ENCODE results near the gene CLSTN3. TPM values are rescaled to one million over a fixed set of nuclear protein-coding genes. Genes with fewer than 3 reads are reported as not detected.
A peak's percentile ranks its signal among the peaks of the same experiment; 100 is the strongest.

Gene CLSTN3
- total RNA-seq, 1 donor from 2014 or later = 14.8 TPM

DNA sequence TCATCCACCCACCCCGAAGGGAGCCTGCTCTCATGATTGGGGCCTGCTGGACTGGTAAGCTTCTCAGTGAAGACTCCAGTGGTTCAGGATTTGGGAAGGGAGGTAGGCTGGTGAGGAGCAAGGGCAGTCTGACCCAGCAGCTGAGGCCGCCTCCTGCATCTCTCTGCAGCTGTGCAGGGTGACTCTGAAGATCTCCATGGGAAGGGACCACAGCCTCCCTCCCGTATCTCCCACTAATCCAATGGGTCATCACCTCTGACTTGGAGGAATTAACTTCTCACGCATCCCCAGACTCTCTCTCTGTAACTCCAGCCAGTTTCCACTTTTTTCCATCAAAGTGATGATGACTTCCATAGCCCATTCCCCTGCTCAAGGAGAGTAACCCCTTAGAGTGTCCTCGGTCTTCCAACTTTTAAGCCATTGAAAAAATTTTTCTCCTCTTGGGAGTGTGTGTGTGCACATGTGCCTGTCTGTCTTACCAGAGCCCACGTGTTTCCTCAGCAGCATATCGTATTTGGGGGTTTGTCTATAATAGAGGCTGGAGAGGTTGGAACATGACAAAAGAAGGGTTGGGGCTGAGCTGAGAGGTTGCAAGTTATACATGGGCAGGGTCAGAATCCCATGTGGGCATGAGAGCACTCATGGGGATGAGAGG lies 11.3 kb downstream of the CLSTN3 start:
- ATAC-seq (ENCODE audit: low read depth) = no peak
- Mint-ChIP-seq H3K27ac (no peak overlapping the region), H3K9me3 (no peaks in the 10 kb centered on the region), H3K36me3 (ENCODE audit: low read depth) (peaks cover 17% of the 10 kb centered on the region), H3K27me3 (no peaks in the 10 kb centered on the region), H3K4me3 (no peak overlapping the region), H3K4me1 (no peaks in the 10 kb centered on the region)
- POLR2A ChIA-PET = interaction anchor here (0.7 kb wide), 1 partner anchor 756 kb away, joined by 7 read pairs; no protein-coding TSS in a partner anchor
- intact Hi-C loops (cut with micrococcal nuclease) = loop anchor here (1.0 kb wide), 2 partner anchors 47 to 497 kb away; no protein-coding TSS in a partner anchor
- DNase-seq = no peak
- CTCF ChIA-PET = interaction anchor here (0.9 to 1.2 kb wide), 3 partner anchors 16 to 496 kb away, joined by 3 read pairs; no protein-coding TSS in a partner anchor
- TF ChIP-seq, protein P1, sequence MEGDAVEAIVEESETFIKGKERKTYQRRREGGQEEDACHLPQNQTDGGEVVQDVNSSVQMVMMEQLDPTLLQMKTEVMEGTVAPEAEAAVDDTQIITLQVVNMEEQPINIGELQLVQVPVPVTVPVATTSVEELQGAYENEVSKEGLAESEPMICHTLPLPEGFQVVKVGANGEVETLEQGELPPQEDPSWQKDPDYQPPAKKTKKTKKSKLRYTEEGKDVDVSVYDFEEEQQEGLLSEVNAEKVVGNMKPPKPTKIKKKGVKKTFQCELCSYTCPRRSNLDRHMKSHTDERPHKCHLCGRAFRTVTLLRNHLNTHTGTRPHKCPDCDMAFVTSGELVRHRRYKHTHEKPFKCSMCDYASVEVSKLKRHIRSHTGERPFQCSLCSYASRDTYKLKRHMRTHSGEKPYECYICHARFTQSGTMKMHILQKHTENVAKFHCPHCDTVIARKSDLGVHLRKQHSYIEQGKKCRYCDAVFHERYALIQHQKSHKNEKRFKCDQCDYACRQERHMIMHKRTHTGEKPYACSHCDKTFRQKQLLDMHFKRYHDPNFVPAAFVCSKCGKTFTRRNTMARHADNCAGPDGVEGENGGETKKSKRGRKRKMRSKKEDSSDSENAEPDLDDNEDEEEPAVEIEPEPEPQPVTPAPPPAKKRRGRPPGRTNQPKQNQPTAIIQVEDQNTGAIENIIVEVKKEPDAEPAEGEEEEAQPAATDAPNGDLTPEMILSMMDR (IDR thresholded peaks at IDR 0.05) = no peak

DNA sequence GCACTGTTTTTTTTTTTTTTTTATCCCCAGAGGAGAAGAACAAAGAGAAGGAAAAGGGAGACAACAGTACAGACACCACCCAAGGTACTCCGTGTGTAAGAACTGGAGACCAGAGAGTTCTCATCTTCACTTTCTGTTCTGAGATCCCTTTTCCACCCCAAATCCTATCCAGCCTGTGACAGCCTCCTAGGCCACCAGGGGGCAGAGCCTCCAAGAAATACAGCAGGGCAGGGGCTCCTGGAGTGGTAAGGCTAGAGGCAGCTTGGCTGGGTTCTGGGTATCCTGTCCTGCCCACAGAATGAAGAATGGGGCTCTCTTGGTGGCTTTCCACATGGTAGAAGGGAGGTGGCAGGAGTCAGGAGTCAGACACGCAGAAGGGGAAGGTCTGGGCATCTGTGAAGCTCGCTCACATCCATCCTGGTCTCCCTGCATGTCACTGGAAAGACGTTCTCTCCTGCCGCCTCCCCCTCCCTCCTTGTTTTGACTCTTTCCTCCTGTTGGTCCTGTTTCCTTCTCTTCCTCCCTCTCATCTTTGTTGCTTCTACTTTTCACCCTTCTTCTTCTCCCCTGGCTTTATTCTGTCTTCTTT lies 12.0 kb downstream of the CLSTN3 start:
- TF ChIP-seq, protein P1 (IDR thresholded peaks at IDR 0.05) = no peak
- Mint-ChIP-seq H3K9me3 (no peaks in the 10 kb centered on the region), H3K36me3 (ENCODE audit: low read depth) (peaks cover 14% of the 10 kb centered on the region), H3K27me3 (no peaks in the 10 kb centered on the region), H3K4me1 (no peaks in the 10 kb centered on the region), H3K27ac (no peak overlapping the region), H3K4me3 (no peak overlapping the region)
- intact Hi-C loops (cut with micrococcal nuclease) = loop anchor here (1.0 kb wide), 2 partner anchors 46 to 496 kb away; no protein-coding TSS in a partner anchor
- DNase-seq (no peak), ATAC-seq (ENCODE audit: low read depth) (peak; percentile 54)
- CTCF ChIA-PET = interaction anchor here (0.9 to 1.2 kb wide), 3 partner anchors 17 to 495 kb away, joined by 3 read pairs; no protein-coding TSS in a partner anchor
- POLR2A ChIA-PET = interaction anchor here (0.7 kb wide), 1 partner anchor 757 kb away, joined by 7 read pairs; no protein-coding TSS in a partner anchor

DNA sequence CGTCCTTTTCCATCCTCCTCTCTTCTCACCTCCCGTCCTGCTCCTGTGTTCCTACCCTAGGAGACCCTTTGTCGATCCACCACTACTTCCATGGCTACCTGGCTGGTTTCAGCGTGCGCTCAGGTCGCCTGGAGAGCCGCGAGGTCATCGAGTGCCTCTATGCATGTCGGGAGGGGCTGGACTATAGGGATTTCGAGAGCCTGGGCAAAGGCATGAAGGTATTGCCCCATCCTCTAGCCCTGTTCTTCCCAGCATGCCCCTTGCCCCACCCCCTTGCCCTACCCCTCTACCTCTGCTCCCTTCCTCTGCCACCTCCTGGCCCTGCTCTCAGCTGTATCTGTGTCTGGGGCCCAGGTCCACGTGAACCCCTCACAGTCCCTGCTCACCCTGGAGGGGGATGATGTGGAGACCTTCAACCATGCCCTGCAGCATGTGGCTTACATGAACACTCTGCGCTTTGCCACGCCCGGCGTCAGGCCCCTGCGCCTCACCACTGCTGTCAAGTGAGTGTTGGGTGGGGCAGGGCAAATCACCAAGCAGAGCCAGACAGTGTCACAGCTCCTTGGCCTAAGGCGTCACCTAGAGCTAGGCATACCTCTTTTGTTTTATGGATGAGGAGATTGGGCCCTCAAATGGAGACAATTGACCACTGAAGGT lies 12.8 kb downstream of the CLSTN3 start:
- intact Hi-C loops (cut with micrococcal nuclease) = loop anchor here (1.0 kb wide), 2 partner anchors 45 to 495 kb away; no protein-coding TSS in a partner anchor
- Mint-ChIP-seq H3K36me3 (ENCODE audit: low read depth) (peaks cover 11% of the 10 kb centered on the region), H3K27ac (no peak overlapping the region), H3K27me3 (no peaks in the 10 kb centered on the region), H3K9me3 (no peaks in the 10 kb centered on the region), H3K4me1 (no peaks in the 10 kb centered on the region), H3K4me3 (no peak overlapping the region)
- CTCF ChIA-PET = interaction anchor here (0.9 to 1.8 kb wide), 3 partner anchors 18 to 274 kb away, joined by 3 to 6 read pairs (median 3); no protein-coding TSS in a partner anchor
- POLR2A ChIA-PET = no interaction called here
- TF ChIP-seq, protein P1 (IDR thresholded peaks at IDR 0.05) = no peak
- ATAC-seq (ENCODE audit: low read depth) = no peak
- DNase-seq = no peak

DNA sequence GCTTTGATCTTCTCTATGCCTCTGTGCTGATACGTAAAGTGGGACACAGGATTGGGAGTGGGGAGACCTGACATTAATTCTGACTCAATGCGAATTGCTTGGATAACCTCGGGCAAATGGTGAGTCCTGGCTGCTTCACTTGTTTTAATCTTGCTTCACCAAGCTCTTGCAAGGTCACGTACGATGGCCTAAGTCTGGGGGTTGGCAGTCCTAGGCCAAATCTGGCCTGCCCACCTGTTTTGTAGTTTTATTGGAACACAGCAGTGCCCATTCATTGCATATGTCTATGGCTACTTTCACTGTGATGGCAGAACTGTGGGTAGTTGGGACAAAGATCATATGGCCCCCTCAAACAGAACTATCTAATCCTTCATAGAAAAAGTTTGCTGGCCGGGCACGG lies 13.4 kb downstream of the CLSTN3 start:
- ChIA-PET POLR2A (no interaction called here), CTCF (interaction anchor here (0.7 to 1.8 kb wide), 3 partner anchors 36 to 274 kb away, joined by 3 to 6 read pairs (median 4); partner anchors contain the start of gene LPCAT3)
- no peak for DNase-seq
- Mint-ChIP-seq H3K4me1 (no peaks in the 10 kb centered on the region), H3K4me3 (no peak overlapping the region), H3K27me3 (no peaks in the 10 kb centered on the region), H3K9me3 (no peaks in the 10 kb centered on the region), H3K27ac (no peak overlapping the region), H3K36me3 (ENCODE audit: low read depth) (peaks cover 7% of the 10 kb centered on the region)
- ATAC-seq (ENCODE audit: low read depth) = no peak
- TF ChIP-seq, protein P1 (IDR thresholded peaks at IDR 0.05) = no peak
- intact Hi-C loops (cut with micrococcal nuclease) = no loop called here

Data from activated B cell treated with CpG ODN at 0.5 μM for 24 hours (primary cell).